Activated CD8-positive, alpha-beta memory T cell treated with anti-CD3 and anti-CD28 coated beads, Interleukin-2, amount 50 U/mL, for 1 hour (primary cell): ENCODE measurements around the gene RRAS.
A peak's percentile ranks its signal among the peaks of the same experiment; 100 is the strongest.

Source experiments
- DNase-seq: peaks from one replicate; pipeline ENCODE4 v3.0.0-alpha.2; 2020; ENCODE audit errors: extremely low read depth

Gene RRAS

DNA sequence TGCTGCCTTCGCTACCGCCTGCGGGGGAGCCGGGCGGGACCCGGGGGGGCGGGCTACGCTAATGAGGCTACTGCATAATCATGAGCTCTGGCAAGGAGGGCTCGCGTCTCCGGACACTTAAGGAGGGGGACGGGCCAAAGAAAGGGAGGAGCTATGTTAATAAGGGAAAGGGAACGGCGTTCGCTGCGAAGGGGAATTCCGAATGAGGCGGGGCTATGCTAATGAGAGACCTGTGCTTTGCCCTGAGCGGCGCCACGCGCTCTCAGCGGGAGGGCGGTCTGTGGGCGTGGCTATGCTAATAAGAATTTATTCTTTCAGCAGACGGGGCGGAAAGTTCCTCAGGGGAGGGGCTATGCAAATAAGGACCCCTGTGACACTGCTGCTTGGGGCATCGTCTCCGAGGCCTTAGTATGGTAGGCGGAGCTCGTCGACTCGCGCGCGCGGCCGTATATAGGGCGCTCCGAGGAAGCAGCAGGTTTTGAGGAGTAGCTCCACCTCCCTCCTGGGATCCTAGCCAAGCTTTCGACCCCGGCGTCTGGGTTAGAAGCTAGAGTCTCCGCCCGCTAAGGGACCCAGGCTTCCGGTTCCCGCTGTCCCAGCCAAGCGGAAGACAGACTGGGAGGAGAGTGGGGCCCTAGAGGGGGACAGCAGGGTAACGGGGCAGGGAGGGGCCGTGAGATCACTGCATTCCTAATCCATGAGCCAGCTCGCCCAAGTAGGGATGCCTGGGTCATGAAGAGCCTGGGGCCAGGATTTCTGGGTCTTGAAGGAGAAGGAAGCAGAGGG, at the start of gene RRAS:
Gene RRAS, minus strand, starts transcription at position 31 of the 786 bp plus-strand sequence. CDS start 45 bp downstream, outside the sequence.
- peak; percentile 100 for DNase-seq

DNA sequence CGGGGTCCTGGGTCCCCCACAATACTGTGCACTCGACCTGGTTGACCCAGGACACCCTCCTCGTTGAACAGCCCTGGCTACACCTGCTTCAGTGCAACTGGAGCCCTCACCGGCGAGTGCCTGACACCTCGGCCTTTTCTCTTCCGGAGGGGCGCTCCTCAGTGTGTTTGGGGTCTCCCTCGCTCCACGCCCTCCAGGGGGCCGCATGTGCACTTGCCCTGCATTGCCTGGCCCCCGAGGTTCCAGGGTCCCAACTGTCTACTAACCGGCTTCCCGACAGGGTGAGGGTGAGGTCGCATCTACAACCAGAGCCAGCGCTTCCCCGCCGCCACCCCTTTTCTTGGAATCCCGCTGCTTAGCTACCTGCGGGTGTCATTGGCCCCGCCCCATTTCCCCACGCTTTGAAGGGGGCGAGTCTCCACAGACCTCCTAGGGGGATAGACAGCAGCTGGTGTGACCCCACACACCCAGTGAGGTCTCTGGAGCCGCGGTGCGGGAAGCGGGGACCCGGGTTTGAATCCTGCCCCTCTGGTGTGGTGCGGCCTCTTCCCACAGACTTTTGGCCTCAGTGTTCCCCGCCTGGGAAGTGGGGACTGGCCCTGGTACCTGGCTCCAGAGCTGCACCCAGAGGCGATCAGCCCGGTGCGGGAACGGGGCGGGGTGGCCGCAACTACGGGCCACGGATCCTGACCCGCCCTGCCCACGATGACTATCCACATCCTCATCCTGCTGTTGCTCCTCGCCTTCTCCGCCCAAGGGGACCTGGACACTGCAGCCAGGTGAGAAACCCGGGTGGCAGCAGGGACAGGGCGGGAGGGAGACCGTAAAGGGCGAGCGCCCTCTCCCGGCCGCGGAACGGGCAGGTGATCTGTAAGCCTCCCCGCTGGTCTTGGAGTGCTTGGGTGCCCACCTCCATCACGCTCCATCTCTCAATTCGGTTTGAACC, 49.5 kb upstream of the RRAS start, which contains the start of gene ADM5:
Gene ADM5, plus strand, starts transcription at position 462 of the 946 bp plus-strand sequence. Its CDS starts 244 bp downstream, at position 706.
- no peak for DNase-seq

DNA sequence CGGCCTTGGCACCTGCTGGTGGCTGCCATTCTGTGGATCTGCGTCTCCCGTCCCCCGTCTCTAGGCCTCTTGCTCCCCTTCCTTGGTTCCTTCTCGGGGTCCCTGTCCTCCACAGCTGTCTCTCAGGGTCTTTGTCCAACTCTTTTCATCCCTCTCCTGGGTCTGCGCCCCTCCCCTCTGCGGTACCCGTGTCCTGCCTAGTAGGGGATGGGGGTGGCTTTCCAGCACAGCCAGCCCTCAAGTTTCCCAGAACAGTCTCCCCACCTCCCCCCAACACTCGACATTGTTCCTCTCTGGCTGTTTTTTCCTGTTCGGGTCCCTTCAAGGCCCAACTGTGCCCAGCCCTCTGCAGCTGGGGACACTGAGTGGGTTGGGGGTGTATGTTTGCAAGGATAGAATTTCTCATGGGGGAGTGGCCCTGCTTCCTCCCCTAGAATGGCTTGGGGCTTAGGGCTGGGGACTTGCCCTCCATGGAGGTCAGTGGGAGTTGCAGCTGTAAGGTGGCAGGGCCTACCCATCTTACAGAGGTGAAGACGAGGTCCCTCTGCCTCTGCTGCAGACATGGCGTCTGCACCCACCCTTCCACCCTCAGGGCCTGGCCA, 48.7 kb upstream of the RRAS start:
- no peak for DNase-seq

DNA sequence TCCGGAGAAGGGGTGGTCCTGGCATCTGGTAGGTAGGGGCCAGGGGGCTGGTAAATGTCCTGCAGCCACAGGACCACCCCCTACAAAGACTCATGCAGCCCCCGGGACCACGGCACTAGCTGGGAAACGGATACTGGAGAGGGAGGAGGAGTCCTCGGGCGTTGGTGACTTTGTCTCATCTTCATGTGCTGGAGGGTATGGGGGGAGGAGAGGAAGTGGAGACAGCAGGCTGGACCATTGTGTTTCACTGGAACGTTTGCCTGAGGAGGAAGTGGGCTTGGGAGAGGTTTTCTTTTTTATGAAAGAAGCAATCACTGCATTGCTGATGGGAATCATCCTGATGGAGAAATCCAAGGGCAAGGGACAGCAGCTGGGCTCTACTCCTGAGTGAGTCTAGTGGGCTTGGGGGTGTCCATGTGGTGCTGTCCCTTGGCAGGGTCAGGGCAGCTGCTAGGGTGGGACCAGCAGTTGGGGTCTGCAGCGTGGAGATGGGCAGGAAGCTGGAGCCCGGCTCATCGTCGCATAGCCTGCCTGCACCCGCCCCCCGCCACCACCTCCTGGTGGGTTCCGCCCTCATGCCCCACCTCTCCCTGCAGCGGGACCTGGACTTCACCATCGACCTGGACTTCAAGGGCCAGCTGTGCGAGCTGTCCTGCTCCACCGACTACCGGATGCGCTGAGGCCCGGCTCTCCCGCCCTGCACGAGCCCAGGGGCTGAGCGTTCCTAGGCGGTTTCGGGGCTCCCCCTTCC, 47.8 kb upstream of the RRAS start:
- no peak for DNase-seq

DNA sequence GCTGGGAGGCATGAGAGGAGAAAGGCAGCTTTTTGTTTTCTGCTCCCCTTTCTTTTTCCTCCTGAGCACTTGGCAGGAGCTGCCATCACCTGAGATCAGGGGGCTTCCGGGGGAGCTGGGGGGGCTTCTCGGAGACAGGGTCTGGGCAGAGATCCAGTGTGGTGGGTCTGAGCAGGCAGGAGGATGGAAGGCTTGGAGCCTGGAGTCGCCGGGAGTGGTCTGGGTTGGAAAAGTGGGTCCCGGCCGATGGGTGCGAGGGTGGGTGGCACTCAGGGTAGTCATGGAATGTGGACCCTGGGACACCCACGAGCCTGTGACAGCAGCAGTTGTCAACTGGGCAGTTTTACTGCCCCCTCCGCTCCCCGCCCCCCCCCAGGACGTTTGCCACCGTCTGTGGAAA, 47.2 kb upstream of the RRAS start:
- no peak for DNase-seq

DNA sequence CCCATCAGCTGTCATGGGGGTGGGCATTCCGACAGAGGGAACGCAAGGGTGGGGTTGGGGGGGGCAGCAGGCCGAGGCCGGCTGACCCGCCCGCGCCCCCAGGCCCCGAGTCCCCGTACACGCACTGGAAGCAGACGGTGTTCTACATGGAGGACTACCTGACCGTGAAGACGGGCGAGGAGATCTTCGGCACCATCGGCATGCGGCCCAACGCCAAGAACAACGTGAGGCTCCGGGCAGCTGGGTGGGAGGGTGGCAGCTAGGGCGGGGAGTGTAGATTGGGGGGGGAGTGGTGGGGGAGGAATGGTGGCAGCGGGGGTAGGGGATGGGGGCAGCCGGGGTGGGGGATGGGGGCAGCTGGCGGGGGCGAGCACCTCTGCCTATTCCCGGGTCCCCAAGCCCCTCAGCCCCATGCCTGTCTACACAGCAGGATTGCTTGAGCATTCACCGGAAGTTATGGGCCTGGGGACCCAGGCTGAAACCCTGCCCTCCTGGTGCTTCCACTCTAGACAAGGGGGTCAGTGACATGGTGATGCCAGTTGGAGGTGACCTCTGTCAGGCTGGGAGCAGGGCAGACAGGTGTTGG, 46.7 kb upstream of the RRAS start:
- DNase-seq: no peak

DNA sequence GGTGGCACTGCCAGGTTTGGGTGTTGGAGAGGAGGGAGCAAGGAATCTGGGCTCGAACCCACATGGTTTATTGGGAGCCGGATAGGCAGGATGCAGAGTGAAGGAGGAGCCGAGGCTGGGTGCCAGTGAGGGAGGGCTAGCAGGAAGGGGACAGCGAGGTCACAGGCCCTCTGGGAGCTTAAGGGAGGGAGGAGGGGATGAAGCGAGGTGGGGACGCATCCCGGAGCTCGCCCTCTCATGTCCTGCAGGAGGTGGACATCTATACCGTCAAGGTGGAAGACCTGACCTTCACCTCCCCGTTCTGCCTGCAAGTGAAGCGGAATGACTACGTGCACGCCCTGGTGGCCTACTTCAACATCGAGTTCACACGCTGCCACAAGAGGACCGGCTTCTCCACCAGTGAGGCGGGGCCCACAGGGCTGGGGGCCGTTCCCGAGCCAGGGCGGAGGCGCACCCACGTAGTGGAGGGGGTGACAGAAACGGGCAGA, 45.9 kb upstream of the RRAS start:
- DNase-seq: no peak

DNA sequence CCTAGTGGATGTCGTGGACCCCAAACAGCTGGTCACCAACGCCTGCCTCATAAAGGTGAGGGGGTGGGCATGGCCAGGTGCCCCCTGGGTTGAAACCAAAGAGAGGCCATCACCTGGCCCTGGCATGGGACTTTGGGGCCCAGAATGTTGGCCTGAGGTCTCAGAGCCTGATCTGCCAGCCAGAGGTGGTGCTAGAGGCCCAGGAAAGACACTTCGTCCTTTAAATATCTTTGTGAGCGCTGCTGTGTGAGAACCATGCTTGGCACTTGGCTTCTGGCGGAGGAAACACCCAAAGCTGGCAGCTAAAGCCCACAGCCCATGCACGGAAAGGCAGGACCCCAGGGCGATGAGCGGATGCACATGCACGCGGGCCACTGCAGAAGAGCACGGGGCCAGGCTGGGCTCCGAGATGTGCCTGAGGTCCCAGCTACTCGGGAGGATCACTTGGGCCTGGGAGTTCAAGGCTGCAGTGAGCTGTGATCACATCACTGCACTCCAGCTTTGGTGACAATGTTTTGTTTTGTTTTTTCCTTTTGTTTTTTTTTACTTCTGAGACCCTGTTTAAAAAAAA, 45.1 kb upstream of the RRAS start:
- no peak for DNase-seq

DNA sequence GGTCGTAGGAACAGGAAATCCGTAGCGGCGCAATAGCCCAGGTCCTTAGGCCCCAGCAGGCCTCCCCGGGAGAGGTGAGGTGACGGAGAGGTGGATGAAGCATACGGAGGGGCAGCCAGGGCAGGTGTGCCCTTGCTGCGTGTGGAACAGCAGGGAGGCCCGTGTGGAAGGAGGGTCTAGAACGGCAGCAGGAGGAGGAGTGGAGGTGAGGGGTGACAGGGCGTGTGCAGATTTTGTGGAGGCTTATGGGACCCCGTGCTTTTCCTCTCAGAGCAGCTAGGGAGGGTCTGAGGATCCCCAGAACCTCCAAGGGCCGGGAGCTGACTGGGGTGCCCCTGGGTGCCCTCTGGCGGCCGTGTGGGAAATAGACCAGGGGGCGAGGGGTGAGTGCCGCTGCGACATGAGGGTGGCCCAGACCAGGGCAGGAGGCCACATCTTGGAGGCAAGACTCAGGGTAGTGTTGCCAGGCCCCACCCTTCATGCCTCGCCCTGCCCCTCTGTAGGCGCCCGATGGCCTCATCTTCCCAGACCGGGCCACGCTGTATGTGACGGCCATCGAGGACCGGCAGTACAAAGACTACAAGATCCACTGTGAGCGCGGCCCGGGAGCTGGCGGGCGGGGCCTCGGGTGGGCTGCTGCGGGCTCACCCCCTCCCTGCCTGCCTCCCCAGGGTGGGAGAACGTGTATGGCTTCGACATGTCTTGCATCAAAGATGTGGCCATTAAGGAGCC, 44.5 kb upstream of the RRAS start:
- DNase-seq: no peak

DNA sequence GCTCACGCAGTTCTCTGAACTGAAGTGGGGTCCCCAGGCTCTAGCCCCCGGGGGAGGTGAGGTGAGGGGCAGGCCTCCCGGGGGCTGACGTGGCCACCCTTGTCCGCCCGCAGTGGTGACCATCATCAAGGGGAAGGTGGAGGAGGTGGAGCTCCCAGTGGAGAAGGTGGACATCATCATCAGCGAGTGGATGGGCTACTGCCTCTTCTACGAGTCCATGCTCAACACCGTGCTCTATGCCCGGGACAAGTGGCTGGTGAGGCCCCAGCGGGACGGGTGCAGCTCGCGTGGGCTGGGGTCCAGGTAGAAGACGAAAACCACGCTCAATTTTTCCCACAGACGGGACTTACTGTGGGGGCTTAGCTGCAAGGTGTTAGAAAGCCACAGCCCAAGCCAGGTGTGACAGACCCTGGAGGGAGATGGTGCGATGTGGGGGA, 43.9 kb upstream of the RRAS start:
- no peak for DNase-seq

DNA sequence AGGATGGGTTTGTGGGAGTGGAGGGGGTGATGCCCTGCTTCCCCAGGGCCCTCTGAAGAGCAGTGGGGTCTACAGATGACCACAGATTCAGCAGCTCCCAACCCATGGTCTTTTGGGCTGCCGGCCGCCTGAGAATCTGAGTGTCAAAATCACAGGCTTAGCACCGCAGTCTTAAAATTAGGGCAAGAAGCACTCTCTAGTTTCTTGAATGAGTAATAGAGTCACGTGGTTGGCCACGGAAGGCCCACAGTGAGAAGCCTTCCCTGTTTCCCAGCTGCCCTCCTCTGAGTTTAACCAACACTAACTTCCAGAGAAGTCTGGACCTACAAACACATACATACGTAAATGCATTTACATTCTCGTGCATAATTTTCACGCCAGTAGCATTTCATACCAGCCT, 42.3 kb upstream of the RRAS start:
- DNase-seq: no peak

DNA sequence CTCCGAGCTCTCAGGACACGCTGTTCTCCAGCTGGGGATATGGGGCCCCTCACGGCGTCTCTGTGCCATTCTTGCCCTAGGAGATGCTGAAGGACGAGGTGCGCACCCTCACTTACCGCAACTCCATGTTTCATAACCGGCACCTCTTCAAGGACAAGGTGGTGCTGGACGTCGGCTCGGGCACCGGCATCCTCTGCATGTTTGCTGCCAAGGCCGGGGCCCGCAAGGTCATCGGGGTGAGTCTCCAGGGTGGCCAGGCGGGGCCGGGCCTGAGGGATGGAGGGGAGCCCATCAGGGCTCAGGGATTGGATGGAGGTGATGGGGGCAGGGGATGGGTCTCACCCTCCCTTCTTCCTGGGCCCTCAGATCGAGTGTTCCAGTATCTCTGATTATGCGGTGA, 41.9 kb upstream of the RRAS start:
- DNase-seq: no peak

DNA sequence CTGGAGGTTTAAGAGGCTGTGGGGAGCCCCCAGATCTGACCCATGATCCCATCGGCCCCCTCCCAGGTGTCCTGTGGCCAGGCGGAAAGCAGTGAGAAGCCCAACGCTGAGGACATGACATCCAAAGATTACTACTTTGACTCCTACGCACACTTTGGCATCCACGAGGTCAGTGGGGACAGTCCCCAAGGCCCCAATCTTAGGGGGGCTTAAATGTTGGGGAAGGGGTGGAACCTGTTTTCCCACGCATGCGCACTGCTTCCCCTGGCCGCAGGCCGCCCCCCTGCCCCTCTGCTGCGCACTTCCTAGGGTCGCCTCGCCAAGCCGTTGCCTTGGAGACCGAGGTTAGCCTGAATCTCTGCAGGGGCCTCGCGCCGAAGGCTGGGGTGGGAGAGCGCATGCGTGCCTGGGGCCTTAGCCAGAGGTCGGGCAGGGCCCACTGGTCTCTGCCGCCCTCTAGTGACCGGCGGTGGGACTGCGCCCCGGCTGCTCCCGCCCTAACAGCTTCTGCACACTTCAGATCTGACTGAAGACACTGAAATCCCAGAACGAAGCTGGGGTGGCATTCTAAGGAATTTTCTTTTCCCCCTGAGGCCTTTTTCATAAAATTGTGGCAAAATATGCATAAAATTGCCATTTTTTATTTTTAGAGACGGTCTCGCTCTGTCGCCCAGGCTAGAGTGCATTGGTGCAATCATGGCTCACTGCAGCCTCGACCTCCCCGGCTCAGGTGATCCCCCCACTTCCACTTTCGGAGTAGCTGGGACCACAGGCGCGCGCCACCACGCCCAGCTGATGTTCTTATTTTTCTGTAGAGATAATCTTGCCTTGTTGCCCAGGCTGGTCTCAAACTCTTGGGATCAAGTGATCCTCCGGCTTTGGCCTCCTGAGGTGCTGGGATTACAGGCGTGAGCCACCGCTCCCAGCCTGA, 40.7 kb upstream of the RRAS start:
- DNase-seq: peak; percentile 71

DNA sequence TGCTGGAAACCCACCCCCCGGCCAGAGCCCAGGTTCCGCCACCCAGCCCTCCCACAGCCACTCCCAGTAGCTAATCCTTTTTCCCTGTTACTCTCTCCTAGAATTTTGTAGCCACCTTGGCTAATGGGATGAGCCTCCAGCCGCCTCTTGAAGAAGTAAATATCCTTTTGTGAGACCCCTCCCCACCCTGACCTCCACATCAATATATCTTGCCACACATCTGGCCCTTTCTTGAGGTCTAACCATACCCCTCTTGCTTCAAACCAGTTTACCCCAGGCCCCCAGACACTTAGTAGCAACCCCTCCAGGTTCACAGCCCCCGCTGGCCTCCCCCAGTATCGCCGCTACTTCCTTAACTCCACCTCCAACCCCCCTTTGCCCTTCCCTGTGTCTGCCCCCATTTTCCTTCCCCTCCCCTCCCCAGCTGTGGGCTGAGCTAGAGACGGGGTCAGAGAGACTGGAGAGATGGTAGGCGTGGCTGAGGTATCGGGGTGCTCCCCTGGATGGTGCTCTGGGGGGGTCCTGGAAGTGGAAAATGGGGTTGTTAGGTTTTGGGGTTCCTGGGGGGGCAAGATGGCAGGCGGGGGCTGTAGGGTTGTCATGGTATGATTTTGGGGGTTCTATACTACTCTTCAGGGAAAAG, 39.9 kb upstream of the RRAS start:
- DNase-seq: no peak

DNA sequence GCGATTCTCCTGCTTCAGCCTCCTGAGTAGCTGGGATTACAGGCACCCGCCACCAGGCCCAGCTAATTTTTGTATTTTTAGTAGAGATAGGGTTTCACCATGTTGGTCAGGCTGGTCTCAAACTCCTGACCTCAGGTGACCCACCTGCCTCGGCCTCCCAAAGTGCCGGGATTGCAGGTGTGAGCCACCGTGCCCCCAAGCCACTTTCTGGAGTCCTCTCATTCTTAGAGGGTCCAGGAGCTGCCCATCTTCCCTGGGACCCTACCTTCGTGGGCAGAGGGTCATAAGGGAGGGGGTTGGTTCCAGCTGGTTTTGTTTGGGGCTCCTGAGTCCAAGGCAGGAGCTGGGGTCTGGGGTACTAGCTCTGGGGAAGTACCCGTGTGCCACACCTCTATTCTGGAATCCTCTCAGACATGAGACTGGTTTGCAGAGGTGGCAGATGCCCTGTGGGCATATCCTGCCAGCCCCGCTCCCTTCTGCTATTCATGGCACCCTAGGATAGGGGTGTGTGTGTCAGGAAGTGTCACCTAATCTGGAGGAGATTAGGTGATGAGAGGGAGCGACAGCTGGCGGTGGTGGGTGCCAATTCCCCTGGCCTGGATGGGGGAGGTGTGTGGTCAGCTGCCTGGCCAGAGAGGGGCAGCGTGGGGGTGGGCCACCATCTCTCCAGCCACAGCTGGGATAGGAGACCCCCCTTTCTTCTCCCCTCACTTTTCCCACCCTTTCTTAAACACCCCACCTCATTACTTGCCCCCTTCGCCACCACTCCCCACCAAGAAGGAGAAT, 39.2 kb upstream of the RRAS start:
- no peak for DNase-seq

DNA sequence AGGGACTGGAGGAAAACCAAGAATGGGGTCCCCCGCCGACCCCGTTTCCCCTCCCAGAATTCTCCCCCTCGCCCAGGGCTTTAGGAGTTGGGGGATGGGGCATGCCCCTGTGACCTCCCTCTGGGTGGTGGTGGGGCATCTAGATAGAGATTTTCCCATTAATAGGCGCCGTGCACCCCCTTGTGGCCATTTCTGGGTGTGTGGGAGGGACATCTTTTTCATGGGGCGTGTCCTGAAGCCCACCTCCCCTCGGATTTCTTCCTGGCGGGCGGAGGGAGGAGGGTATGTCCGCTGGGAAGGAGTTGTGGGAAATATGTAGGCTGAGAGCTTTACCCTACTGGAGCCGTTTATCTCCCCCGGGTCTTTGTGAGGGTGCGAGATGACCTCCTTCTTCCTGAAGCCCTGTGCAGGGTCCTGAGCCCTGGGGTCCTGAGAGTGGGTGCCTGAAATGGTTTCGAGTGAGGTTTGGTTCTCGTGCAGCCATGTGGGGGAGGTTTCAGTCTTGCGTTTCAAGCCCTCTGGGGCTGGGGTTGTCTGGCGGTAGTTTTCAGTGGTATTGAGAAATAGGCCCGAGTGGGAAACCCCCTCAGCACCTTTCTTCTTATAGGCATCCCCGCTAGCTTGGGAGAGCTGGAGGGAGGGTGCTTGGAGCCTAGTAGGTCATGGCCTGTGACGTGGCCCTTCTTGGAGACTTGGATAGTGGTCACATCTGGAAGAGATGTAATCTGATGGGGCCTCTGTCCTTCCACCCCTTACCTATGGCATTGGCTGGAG, 38.1 kb upstream of the RRAS start:
- peak; percentile 50 for DNase-seq
